HG03520 (cell line): ENCODE measurements around the gene UBA1.

ENCODE experiments used
- ATAC-seq: cut with Tn5 transposase; IDR thresholded peaks from one replicate; pipeline ENCODE4 v1.9.1; 2021; ENCODE audit warnings: mild to moderate bottlenecking, moderate library complexity; ENCODE audit not compliant: unreplicated experiment

The UBA1 gene

GRCh38 chrX:47169726-47170515 lies 23.7 kb upstream of the UBA1 start:
- no peak for ATAC-seq

GRCh38 chrX:47170861-47171692 lies 22.6 kb upstream of the UBA1 start:
- ATAC-seq, result no peak

GRCh38 chrX:47171996-47172395 lies 21.6 kb upstream of the UBA1 start:
- no peak for ATAC-seq

GRCh38 chrX:47172549-47172948 lies 21.1 kb upstream of the UBA1 start:
- ATAC-seq, result no peak

GRCh38 chrX:47172971-47173792 lies 20.4 kb upstream of the UBA1 start:
- no peak for ATAC-seq

GRCh38 chrX:47174376-47174775 lies 19.3 kb upstream of the UBA1 start:
- ATAC-seq, result no peak

GRCh38 chrX:47174846-47175587 lies 18.6 kb upstream of the UBA1 start:
- ATAC-seq, result no peak

- ATAC-seq, result no peak
Observed at GRCh38 chrX:47175588-47175980, 18.0 kb upstream of the UBA1 start.

- no peak for ATAC-seq
Observed at GRCh38 chrX:47176101-47176740, 17.4 kb upstream of the UBA1 start.

- no peak for ATAC-seq
Observed at GRCh38 chrX:47177079-47177478, 16.6 kb upstream of the UBA1 start.

- no peak for ATAC-seq
Observed at GRCh38 chrX:47178337-47178736, 15.3 kb upstream of the UBA1 start.

- no peak for ATAC-seq
Observed at GRCh38 chrX:47179221-47179927, 14.3 kb upstream of the UBA1 start.

- no peak for ATAC-seq
Observed at GRCh38 chrX:47179928-47180255, 13.7 kb upstream of the UBA1 start.

- ATAC-seq, result no peak
Observed at GRCh38 chrX:47180346-47180745, 13.3 kb upstream of the UBA1 start.

- ATAC-seq, result no peak
Observed at GRCh38 chrX:47181301-47181700, 12.3 kb upstream of the UBA1 start.

GRCh38 chrX:47182106-47182700 lies 11.4 kb upstream of the UBA1 start:
- no peak for ATAC-seq

- no peak for ATAC-seq
Observed at GRCh38 chrX:47184486-47184885, 9.1 kb upstream of the UBA1 start.

GRCh38 chrX:47185241-47185640 lies 8.4 kb upstream of the UBA1 start:
- no peak for ATAC-seq

- ATAC-seq, result no peak
Observed at GRCh38 chrX:47186096-47186740, 7.4 kb upstream of the UBA1 start.
